HS-5 (cell line): ENCODE results near the gene LTN1.
"Not testable (repeated sequence)": the region's sequence is repeated elsewhere in the genome, so short reads cannot be mapped to it uniquely, and the experiment has no call there.

ENCODE experiments used
- DNase-seq: peaks from one replicate; pipeline ENCODE4 v3.0.0-alpha.2; 2012; ENCODE audit warnings: low read depth

LTN1 gene

DNA sequence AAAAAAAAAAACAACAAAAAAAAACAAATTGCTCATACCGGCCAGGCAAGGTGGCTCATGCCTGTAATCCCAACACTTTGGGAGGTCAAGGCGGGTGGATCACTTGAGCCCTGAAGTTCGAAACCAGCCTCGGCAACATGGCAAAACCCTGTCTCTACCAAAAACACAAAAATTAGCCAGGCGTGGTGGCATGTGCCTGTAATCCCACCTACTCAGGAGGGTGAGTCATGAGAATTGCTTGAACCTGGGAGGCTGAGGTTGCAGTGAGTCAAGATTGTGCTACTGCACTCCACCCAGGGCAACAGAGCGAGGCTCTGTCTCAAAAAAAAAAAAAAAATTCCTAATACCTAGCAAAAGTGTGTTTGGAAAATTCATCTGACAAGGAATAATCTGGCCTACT, 4.5 kb downstream of the LTN1 start:
- DNase-seq = peak; percentile 29

DNA sequence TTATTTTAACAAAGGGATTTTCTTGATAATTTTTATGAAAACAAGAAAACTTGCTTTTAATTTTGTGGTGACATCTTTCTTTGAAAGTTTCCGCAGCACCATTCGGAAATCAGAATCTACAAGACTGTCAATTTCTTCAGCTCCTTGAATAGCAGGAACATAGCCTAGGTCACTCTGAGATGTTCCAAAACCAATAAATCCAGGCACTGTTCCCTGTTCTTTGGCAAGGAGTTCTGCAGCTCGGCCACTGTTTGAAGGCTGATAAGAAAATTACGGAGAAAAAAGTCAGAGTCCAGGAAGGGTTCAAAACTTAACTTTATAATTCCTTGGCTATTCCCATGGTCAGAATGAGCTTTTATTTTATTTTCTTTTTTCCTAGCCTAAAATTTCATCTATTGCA, 6.0 kb downstream of the LTN1 start:
- no peak for DNase-seq

DNA sequence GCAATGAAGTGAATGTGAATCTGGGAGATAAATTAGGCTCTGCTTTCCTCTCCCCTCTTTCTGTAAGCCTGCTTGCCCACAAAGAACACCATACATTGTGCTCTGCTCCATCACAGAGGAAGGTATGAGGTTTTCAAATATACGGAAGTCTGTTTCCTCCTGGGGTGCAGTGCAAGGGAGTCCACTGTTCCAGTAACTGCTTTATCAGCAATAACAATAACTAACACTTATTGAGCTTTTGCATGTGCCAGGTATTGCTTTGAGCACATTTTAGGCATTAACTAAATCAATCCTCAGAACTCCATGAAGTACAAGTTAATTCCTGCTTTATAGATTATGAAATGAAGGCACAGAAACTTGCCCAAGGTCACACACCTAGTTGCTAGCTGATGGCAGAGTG, 10.0 kb downstream of the LTN1 start:
- no peak for DNase-seq

DNA sequence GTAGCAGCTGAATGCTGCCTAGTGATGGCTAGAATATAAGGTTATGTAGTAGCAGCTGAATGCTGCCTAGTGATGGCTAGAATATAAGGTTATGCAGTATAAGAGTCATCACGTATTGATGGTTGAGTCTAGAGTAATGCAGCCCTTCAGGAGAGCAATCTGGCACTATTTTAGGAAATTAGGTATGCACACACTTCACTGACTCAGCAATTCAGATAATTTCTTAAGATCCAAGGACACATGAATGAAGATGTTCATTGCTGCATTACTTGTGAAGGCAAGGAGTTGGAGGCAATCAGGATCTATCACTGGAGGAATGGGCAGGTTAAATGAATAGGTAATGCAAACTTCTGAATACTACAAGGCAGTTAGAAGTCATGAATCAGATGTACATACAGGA, 13.6 kb downstream of the LTN1 start:
- no peak for DNase-seq

DNA sequence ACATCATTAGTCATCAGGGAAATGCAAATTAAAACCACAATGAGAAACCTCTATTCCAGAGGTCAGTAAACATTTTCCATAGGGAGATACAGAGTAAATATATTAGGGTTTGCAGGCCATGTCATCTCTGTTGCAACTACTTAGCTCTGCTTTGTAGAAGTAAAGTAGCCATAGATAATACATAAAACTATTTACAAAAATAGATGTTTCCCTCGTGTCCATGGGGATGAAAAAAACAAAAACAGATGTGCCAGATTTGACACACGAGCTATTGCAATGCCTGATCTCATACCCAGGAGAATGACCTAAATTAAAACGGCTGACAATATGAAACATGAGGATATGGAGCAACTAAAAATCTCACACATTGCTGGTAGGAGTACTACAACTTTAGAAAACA, 17.3 kb downstream of the LTN1 start:
- peak; percentile 58 for DNase-seq

DNA sequence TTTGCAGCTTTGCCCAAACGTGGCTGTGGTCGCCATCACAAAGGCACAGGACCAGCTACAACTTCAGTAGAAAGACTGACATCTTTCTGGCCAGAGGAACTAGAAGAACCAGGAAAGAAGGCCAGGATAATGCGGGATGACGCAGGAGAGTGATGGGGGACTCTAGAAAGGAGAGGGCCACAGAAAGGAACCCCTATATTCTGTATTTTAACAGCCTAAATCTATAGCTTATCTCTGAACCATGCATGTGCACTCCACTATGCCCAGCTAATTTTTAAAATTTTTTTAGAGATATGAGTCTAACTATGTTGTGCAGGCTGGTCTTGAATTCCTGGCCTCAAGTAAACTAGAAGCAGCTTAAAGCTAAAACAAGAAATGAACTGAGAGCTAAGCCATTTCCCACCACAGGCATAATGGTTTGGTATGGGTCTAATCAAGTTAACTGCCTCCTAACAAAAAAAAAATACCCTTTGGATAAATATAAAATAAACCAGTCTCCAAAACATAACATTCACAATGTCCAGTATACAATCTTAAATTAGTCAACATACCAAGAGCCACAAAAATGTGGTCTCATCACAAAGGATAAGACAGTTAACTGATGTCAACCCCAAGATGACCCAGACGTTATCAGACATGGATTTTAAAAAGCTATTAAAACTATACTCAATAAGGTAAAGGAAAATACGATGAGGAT, 18.0 kb downstream of the LTN1 start:
- DNase-seq = no peak

DNA sequence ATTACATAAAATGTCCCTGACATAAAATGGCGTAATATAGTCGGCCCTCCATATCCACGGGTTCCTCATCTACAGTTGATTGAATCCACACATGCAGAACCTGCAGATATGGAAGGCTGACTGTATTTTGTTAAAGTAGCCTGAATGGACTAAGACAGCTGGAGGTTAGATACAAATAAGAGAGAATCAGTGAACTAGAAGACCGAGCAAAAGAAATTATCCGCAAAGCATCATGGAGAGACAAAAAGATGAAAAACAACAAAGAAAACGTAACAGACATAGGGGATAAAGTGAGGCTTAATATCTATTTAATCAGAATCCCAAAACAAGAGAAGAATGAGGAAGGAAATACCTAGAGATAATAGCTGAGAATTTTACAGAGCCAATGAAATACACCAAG, 20.3 kb downstream of the LTN1 start:
- no peak for DNase-seq

DNA sequence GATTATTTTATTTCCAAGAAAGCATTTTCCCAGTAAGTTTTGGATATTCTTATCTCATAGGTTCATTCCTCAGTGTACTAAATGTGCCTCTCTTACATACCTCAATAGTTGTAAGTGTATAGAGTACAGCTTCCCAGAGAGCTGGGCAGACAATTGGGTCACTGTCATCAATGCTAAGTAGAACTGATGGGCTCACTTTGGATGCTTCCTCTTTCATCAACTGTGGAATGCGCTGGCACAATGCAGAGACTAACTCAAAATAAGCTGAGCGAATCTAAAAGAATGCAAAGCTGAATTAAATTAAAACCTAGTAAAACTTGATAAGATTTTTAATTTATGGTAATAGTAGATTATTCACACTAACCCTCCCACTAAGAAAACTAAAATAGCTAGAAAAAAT, 21.5 kb downstream of the LTN1 start:
- DNase-seq = no peak

DNA sequence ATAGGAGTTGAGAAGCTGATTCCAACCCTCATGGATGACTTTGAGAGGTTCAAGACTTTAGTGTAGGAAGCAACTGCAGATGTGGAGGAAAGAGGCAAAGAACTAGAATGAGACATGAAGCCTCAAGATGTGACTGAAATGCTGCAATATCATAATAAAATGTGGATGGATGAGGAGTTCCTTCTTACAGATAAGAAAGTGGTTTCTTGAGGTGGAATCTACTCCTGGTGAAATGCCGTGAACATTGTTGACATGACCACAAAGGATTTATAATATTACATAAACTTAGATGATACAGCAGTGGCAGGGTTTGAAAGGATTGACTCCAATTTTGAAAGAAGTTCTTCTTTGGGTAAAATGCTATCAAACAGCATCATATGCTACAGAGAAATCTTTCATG, 28.8 kb downstream of the LTN1 start:
- DNase-seq = no peak

DNA sequence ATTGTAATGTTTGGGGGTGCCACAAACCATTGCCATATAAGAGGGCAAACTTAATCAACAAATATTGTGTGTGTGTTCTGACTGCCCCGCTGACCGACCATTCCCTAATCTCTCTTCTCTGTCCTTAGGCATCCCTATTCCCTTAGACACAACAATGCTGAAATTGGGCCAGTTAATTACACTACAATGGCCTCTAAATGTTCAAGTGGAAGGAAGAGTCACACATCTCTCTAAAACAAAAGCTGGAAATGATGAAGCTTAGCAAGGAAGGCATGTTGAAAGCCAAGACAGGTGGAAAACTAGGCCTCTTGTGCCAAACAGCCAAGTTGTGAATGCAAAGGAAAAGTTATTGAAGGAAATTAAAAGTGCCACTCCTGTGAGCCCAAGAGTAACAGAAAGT, 30.2 kb downstream of the LTN1 start:
- no peak for DNase-seq

DNA sequence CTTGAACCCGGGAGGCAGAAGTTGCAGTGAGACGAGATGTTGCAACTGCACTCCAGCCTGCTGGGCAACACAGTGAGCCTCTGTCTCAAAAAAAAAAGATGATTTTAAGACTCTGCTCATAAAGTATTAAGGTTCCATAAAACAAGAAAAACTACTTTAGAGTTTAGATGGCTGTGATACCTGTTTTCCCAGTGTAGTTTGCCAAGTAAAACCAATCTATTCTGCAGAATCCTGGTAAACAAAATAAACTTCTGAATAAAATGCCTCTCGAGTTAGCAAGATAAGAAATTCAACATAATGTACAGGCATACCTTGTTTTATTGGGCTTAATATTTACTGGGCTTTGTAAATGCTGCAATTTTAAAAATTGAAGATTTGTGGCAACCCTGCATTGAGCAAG, 30.8 kb downstream of the LTN1 start:
- DNase-seq = no peak

DNA sequence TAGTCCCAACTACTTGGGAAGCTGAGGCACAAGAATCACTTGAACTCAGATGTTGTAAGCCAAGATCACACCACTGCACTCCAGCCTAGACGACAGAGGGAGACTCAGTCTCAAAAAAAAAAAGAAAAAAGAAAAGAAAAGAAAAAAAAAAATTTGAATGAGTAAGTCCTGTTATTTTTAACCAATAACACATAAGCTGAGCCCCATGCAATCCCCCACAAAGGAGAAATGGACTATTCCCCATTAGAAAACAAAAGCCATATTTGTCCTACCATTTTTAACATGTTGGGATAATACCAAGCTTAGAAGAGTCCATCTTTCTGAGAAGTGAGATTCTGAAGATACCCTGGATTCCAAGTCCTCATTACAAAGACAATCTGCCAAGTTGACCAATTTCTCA, 32.4 kb downstream of the LTN1 start:
- DNase-seq = no peak

DNA sequence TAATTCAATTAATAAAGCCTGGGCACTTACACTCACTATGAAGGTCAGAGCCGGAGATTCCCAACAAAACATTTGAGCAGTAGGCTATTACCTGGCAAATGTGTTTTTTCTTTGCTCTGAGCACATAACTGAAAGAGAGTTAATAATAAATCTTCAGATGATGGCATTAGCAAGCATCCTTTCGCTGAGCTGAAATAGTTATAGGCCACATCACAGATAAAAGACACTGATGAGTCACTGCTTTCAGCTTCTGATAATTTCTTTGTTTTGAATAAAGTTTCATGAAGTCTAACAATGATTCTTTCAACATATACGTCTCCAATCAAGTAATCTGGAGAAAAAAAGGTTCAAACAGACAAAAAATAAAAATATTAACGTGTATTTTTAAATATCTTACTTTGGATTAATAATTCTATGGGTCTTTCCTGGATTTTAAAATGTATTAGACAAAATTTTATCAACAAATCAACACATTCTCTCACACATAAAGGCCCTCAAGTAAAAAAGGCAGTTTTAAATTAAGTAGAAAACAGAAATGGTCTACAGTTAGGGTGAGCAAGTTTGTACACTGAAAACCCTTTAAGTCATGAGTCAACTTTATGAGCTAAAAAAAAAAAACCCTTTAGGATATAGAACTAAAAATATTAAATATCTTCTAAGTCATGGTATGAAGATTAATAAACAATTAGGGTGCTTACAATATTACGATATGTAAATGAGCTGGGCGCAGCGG, 33.1 kb downstream of the LTN1 start:
- DNase-seq = peak; percentile 60

DNA sequence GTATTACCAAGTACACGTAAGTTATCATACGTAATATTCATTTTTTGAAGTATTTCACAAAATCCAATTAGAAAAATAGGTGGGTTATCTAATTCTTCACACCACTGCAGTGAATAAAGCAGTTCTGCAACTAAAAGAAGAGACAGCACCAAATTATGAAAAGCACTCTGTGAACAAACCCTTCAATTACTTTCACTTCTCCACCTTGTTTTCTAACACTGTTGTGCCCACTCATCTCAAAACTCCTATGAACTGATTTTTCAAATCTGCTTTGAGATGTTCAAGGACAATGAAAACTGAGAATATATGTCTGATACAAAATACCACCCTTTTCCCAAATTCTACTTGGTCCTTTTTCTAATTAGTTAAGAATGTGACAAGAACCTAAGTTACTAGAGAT, 39.4 kb downstream of the LTN1 start:
- DNase-seq = no peak

DNA sequence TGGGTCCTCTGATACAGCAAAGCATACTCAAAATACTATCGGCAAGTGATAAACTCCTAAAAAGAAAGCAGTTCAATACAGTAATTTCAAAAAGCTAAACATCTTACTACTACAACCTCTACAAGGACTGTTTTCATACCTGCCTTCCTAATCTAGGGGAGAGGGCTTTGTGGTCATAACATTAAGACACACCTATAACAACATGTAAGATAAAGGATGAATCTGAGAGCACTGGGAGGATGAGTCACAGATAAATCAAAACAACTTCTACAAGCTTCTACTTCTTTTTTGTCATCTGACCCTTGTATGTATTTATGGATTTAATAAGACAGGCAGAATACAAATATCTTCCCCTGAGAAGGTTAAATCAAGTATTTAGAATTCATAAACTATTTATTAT, 40.0 kb downstream of the LTN1 start:
- no peak for DNase-seq

DNA sequence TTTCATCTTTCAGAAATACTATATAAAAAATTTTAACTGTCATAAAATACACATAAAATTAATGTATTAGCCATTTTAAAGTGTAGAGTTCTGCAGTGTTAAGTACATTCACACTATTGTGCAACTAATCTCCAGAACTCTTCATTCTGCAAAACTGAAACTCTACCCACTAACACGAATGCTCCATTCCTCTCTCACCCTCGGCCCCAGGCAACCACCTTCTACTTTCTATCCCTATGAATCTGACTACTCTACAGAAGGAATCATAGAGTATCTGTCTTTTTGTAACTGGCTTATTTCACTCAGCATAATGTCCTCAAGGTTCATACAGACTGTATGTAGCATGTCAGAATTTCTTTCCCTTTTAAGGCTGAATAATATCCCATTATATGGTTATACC, 43.4 kb downstream of the LTN1 start:
- no peak for DNase-seq

DNA sequence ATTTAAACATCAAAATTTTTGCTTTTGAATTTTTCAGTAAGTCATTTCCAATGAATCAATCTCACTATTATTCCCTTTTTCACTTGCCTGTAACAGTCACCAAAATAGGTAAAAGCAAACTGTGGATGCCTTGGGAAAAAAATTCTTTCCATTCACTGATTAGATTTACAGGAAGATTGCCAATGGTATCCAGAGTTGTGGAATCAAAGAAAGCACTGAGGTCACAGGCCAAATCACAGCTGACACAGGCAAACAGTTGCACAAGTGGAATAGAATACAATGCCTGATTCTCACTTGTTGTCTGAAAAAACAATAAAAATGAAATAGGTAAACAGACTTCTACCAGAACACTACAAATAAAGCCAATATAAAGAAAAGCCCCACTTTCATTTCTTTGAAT, 48.4 kb downstream of the LTN1 start:
- DNase-seq = no peak

DNA sequence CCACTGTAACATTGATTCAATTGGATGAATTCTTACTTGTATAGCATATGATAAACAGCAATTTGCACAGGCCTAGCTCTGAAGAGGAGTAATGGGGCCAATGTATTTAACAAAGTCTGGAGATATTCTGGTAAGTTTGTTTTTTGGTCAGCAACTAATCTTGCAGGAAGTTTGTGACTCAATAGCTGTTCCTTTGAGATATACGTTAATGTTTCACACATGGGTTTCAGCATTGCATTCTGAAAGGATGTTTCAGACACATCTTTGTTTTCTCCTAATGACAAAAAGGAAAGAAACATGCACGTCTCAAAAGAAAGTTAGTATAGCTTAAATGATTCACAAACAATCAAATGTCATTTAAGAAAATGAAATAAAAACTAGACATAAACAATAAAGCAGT, 49.0 kb downstream of the LTN1 start:
- peak; percentile 30 for DNase-seq

DNA sequence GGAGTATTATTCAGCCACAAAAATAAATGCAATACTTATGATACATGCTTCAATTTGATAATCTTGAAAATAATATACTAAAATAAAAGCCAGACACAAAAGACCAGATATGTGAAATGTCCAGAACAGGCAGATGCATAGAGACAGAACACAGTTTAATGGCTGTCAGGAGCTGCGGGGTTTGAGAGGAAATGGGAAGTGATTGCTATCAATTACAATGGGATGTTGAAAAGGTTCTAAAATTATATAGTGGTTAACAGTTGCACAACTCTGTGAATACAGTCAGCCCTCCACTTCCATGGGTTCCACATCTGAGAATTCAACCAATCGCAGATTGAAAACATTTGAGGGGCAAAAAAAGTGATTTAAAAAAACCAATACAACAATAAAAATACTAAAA, 54.0 kb downstream of the LTN1 start:
- no peak for DNase-seq

DNA sequence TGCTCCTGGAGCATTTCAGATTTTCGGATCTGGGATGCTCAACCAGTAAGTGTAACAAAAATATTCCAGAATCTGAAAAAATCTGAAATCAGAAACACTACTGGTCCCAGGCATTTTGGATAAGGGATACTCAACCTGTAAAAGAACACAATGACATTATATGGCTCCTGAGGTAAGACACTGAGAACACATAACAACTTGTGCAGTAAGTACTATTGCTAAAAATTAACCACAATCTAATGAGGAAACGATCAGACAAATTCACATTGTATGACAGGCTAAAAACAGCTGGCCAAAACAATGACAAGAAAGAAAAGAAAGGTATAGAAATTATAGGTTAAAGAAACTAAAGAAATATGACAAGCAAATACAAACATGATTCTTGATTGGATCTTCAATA, 54.9 kb downstream of the LTN1 start:
- no peak for DNase-seq

DNA sequence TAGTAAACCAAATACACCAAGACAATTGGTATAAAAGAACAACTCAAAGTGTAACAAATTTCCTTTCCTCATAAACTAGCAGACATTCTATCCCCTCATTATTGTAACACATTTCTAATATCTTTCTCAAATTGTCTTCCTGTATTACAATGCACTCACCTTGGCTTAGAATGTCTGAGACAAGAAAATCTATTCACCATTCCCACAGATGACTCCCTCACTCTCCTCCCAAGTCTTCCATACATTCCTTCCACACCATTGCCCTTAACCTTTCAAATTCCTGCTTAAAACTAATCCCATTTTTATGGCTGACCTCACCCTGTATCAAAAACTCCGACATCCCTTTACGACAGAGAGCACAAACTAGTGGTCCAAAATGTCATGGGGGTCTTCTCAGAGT, 56.0 kb downstream of the LTN1 start:
- DNase-seq = no peak

DNA sequence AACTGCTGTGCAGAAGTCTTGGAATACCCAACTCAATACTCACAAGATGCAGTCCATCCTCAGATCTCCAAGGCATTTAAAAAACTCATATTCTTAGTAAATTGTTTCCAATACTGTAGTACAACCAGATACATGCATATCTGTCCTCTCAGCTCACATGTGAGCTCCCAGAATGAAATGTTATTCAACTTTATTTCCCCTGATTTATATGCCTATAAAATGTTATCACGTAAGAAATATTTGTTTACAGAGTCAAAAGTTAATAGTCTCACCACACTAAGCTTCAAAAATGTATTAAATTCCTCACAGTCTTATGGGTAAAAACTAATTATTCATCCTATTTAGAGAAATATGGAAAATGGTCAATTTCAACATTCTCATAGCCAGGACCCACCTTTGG, 56.6 kb downstream of the LTN1 start:
- no peak for DNase-seq

DNA sequence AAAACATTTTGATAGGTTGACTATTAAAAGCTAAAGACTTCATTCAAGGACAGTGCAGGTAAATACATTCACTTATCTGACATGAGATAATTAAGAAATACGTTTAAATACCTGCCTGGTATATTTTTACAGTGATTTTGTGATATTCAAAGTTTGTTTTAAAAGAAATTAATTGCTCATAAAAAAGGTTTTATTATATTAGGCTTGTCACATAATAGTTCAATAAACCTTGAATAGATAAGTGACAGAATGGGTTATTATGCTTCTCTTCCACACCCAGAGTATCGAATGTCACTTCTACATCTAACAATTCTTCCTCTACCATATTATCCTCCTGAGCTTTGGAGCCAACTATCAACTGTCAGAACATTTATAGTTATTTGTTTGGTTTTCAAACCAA, 60.0 kb downstream of the LTN1 start:
- no peak for DNase-seq

DNA sequence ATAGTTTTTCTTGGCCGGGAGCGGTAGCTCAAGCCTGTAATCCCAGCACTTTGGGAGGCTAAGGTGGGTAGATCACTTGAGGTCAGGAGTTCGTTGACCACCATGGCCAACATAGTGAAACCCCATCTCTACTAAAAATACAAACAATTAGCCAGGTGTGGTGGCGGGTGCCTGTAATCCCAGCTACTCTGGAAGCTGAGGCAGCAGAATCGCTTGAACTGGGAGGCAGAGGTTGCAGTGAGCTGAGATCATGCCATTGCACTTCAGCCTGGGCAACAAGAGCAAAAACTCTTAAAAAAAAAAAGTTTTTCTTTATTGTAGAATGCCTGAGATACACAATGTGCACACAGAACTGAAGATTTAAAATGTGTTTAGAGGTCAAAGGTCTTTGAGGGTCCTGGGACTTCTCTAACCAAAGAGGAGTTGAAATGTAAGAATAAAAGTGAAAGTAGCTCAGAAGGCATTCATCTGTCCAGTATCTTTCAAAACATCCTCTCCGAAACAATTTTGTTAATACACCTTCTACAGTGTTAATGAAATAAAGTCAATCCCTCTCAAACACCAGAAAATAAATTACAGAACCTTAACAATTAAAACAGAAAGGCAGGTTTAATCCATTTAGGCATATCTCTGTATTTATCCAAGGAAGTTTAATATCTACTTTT, 60.8 kb downstream of the LTN1 start:
- DNase-seq = not testable (repeated sequence)
